ENCODE data around the gene TFDP3.

The TFDP3 gene

DNA sequence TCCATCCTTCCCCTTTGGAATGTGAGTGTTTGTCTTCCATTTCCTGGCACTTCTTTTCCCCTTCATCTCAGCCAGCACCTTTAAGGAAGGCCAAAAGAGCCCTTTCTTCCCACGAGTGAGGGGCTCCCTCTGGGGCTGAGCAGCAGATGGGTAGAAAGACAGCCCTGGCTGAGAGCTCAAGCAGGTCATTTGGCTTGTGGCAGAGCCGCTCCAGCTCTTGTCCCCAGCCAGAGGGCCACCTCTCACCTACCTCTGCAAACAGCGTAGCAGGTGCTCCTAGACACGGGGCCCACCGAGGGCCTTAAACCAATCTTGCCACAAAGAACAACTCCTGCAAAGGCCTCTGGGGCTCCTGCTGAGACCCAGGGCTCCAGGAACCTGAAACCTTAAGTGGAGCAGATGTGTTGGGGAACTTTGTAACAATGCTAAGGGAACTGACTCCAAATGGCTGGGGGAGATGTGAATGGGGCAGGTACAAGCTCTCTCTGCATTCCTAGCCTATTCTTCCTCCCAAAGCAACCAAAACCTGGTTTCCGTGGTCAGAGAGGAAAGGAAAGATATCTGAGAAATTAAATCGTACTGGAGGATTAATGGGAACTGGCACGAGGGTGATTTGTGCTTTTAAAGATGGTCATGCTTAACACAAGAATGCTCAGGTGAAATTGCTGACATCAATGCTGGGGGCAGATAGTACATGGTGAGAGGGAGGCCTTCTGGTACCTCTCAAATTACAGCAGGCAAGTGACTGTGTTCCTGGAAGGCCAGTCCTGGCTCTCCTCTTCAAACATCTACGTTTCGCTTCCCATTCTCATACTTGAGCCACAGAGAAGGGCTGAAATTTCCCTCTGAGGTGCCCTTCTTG lies 27.0 kb downstream of the TFDP3 start:
- no peak for TF ChIP-seq SIN3A (IDR thresholded peaks at IDR 0.05; ENCODE audit: borderline replicate concordance, insufficient read depth, low read length)
- TF ChIP-seq FOXP2 (optimal IDR thresholded peaks at IDR 0.05; ENCODE audit: borderline replicate concordance, extremely low read depth, extremely low read length, insufficient read depth), result no peak
- no peak for TF ChIP-seq POLR2AphosphoS5 (IDR thresholded peaks at IDR 0.05; ENCODE audit: low read depth, low read length)
- TF ChIP-seq TAF1 (IDR thresholded peaks at IDR 0.05; ENCODE audit: borderline replicate concordance, insufficient read depth, low read length), result no peak
- TF ChIP-seq, protein P1, sequence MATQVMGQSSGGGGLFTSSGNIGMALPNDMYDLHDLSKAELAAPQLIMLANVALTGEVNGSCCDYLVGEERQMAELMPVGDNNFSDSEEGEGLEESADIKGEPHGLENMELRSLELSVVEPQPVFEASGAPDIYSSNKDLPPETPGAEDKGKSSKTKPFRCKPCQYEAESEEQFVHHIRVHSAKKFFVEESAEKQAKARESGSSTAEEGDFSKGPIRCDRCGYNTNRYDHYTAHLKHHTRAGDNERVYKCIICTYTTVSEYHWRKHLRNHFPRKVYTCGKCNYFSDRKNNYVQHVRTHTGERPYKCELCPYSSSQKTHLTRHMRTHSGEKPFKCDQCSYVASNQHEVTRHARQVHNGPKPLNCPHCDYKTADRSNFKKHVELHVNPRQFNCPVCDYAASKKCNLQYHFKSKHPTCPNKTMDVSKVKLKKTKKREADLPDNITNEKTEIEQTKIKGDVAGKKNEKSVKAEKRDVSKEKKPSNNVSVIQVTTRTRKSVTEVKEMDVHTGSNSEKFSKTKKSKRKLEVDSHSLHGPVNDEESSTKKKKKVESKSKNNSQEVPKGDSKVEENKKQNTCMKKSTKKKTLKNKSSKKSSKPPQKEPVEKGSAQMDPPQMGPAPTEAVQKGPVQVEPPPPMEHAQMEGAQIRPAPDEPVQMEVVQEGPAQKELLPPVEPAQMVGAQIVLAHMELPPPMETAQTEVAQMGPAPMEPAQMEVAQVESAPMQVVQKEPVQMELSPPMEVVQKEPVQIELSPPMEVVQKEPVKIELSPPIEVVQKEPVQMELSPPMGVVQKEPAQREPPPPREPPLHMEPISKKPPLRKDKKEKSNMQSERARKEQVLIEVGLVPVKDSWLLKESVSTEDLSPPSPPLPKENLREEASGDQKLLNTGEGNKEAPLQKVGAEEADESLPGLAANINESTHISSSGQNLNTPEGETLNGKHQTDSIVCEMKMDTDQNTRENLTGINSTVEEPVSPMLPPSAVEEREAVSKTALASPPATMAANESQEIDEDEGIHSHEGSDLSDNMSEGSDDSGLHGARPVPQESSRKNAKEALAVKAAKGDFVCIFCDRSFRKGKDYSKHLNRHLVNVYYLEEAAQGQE (IDR thresholded peaks at IDR 0.05; ENCODE audit: insufficient read depth in 1 of 2, low read depth in 2 of 2, low read length in 2 of 2), result no peak

DNA sequence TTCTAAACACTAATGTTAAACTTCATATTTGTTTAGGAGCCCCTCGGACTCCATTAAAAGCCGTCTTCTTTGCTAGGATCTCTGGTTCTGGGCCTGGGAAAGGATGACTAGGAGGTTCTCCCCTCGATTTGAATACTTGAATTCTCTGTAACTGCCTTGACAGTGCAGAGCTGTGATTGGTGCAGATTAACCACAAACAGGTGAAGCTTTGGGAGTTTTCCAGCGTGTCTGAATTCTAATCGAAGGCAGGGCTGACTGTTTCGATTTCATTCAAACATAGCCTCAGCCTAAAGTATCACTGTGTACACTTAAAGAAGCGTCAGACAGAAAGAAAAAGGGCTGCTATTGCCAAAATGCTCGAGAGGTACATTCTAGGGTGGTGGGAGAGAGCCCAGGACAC lies 29.0 kb downstream of the TFDP3 start:
- TF ChIP-seq POLR2AphosphoS5 (IDR thresholded peaks at IDR 0.05; ENCODE audit: low read depth, low read length), result no peak

DNA sequence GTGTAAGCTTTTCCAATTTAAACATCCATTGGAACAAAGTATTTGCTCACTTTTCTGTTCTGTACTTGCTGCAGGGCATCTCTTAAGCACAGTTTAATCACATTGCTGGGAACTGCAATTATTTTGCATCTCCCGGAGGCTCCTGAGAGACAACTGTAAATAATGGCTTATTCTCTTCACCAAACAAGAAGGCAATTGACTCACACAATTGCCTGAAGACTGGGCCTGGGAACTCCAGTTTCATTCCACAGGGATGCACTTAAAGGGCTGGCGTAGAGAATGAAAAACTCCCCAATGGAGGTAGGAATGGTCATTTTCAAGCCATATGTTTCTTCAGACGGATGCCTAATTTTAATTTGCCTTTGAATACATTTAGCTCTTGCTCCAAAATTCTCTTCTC lies 29.5 kb downstream of the TFDP3 start:
- TF ChIP-seq, protein P1 (IDR thresholded peaks at IDR 0.05; ENCODE audit: insufficient read depth in 1 of 2, low read depth in 2 of 2, low read length in 2 of 2), result no peak
- TF ChIP-seq SIN3A (IDR thresholded peaks at IDR 0.05; ENCODE audit: borderline replicate concordance, insufficient read depth, low read length) (no peak), POLR2AphosphoS5 (IDR thresholded peaks at IDR 0.05; ENCODE audit: low read depth, low read length) (no peak), FOXP2 (optimal IDR thresholded peaks at IDR 0.05; ENCODE audit: borderline replicate concordance, extremely low read depth, extremely low read length, insufficient read depth) (no peak), TAF1 (IDR thresholded peaks at IDR 0.05; ENCODE audit: borderline replicate concordance, insufficient read depth, low read length) (no peak)

DNA sequence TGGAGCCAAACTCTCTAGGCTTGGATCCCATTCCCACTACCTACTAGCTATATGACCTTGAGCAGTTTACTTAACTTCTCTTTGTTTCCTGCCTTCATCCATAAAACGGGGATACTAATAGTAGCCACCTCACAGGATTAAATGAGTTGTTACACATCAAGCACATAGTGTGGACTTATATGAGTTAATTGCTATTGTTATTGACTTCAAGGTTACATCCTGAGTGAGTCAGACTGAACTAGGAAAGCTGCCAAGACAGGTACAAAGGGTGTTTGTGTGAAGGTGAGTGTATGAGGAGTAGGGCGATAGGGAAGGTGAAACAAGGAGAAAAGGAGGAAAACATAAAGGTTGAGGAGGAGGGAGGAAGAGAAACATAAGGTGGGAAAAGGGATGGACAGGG lies 32.2 kb downstream of the TFDP3 start:
- TF ChIP-seq, protein P1 (IDR thresholded peaks at IDR 0.05; ENCODE audit: insufficient read depth in 1 of 2, low read depth in 2 of 2, low read length in 2 of 2), result no peak
- TF ChIP-seq FOXP2 (optimal IDR thresholded peaks at IDR 0.05; ENCODE audit: borderline replicate concordance, extremely low read depth, extremely low read length, insufficient read depth) (no peak), POLR2AphosphoS5 (IDR thresholded peaks at IDR 0.05; ENCODE audit: low read depth, low read length) (no peak), SIN3A (IDR thresholded peaks at IDR 0.05; ENCODE audit: borderline replicate concordance, insufficient read depth, low read length) (no peak), TAF1 (IDR thresholded peaks at IDR 0.05; ENCODE audit: borderline replicate concordance, insufficient read depth, low read length) (no peak)

DNA sequence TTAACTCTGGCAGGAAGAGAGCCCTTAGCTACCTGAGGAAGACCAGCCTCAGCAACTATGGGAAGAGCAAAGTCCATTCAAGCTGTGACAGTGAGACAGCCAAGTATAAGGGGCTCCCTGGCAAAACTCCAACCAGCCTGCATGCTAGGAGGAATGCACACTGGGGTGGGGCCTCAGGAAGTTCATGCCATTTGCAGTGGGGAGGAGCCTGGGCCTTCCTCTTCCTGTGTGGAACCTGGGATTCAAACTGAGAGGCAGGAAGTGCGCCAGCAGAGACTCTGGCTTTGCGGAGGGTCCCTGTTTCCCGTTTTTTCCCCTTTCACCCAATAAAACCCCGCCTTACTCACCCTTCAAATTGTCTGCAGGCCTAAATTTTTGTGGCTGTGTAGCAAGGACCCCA lies 33.0 kb downstream of the TFDP3 start:
- TF ChIP-seq TAF1 (IDR thresholded peaks at IDR 0.05; ENCODE audit: borderline replicate concordance, insufficient read depth, low read length), result no peak
- no peak for TF ChIP-seq SIN3A (IDR thresholded peaks at IDR 0.05; ENCODE audit: borderline replicate concordance, insufficient read depth, low read length)
- TF ChIP-seq FOXP2 (optimal IDR thresholded peaks at IDR 0.05; ENCODE audit: borderline replicate concordance, extremely low read depth, extremely low read length, insufficient read depth), result no peak
- TF ChIP-seq, protein P1 (IDR thresholded peaks at IDR 0.05; ENCODE audit: insufficient read depth in 1 of 2, low read depth in 2 of 2, low read length in 2 of 2), result no peak
- TF ChIP-seq POLR2AphosphoS5 (IDR thresholded peaks at IDR 0.05; ENCODE audit: low read depth, low read length), result no peak
